Measurements from ENCODE around the gene USHBP1. TPM values are rescaled to one million over a fixed set of nuclear protein-coding genes. Genes with fewer than 3 reads are reported as not detected.

The USHBP1 gene
- total RNA-seq, 2 donors from 2014 or later, result 0.26 to 0.48 TPM

GRCh38 chr19:17205237-17206140, 59.1 kb downstream of the USHBP1 start:
- peak; percentile 67 for ATAC-seq (replicated peaks)
- Mint-ChIP-seq H3K36me3 (ENCODE audit: low read depth) (peaks cover 77% of the 10 kb centered on the region), H3K4me1 (peaks cover 8% of the 10 kb centered on the region), H3K27me3 (no peaks in the 10 kb centered on the region), H3K4me3 (no peak overlapping the region), H3K9me3 (no peaks in the 10 kb centered on the region), H3K27ac (no peak overlapping the region)

- ATAC-seq (replicated peaks), result no peak
- no peaks in the 10 kb centered on the region for H3K4me1 Mint-ChIP-seq
- H3K9me3 Mint-ChIP-seq, result no peaks in the 10 kb centered on the region
- H3K27ac Mint-ChIP-seq, result no peak overlapping the region
- H3K27me3 Mint-ChIP-seq, result no peaks in the 10 kb centered on the region
- H3K36me3 Mint-ChIP-seq (ENCODE audit: low read depth), result peaks cover 82% of the 10 kb centered on the region
- no peak overlapping the region for H3K4me3 Mint-ChIP-seq
These were observed 61.8 kb downstream of the USHBP1 start for GRCh38 chr19:17202713-17203112.

- Mint-ChIP-seq H3K4me3 (no peak overlapping the region), H3K27me3 (no peaks in the 10 kb centered on the region), H3K9me3 (no peaks in the 10 kb centered on the region), H3K27ac (no peak overlapping the region), H3K4me1 (no peaks in the 10 kb centered on the region), H3K36me3 (ENCODE audit: low read depth) (peaks cover 85% of the 10 kb centered on the region)
- peak; percentile 47 for ATAC-seq (replicated peaks)
These were observed 62.3 kb downstream of the USHBP1 start for GRCh38 chr19:17202249-17202648.

- Mint-ChIP-seq H3K27ac (no peak overlapping the region), H3K4me3 (no peak overlapping the region), H3K4me1 (peaks cover 11% of the 10 kb centered on the region), H3K9me3 (no peaks in the 10 kb centered on the region), H3K36me3 (ENCODE audit: low read depth) (peaks cover 97% of the 10 kb centered on the region), H3K27me3 (no peaks in the 10 kb centered on the region)
- ATAC-seq (replicated peaks), result no peak
These were observed 64.0 kb downstream of the USHBP1 start for GRCh38 chr19:17200408-17201079.

Other genes starting within 250 kb of the USHBP1 start
- gene CPAMD8, start 237.9 kb downstream of the USHBP1 start, total RNA-seq, result 1 to 10 TPM in 1 of 2 donors, under 1 TPM in 1; 0.11 to 6.5 TPM
- gene HAUS8, start 189.3 kb downstream of the USHBP1 start, total RNA-seq, result 10 to 100 TPM; 26.0 to 35.2 TPM
- 100 to 1,000 TPM; 149 to 152 TPM for gene MYO9B, start 189.0 kb downstream of the USHBP1 start, total RNA-seq
- 10 to 100 TPM; 27.8 to 30.6 TPM for gene USE1, start 49.4 kb downstream of the USHBP1 start, total RNA-seq
- gene OCEL1, start 38.5 kb downstream of the USHBP1 start, total RNA-seq, result 10 to 100 TPM; 14.1 to 17.6 TPM
- gene NR2F6, start 18.8 kb downstream of the USHBP1 start, total RNA-seq, result 1 to 10 TPM; 6.8 to 9.2 TPM
- 100 to 1,000 TPM in 1 of 2 donors, 10 to 100 TPM in 1; 73.4 to 115 TPM for gene BABAM1, start 2.7 kb upstream of the USHBP1 start, total RNA-seq
- 10 to 100 TPM in 1 of 2 donors, 1 to 10 TPM in 1; 4.4 to 11.6 TPM for gene ANKLE1, start 17.2 kb upstream of the USHBP1 start, total RNA-seq
- 1 to 10 TPM; 8.0 to 8.5 TPM for gene ABHD8, start 38.7 kb upstream of the USHBP1 start, total RNA-seq
- gene MRPL34, start 41.1 kb upstream of the USHBP1 start, total RNA-seq, result 10 to 100 TPM; 56.2 to 95.9 TPM
- 10 to 100 TPM; 27.8 to 45.8 TPM for gene DDA1, start 44.8 kb upstream of the USHBP1 start, total RNA-seq
- gene ANO8, start 70.1 kb upstream of the USHBP1 start, total RNA-seq, result 1 to 10 TPM; 3.6 to 3.9 TPM
- 10 to 100 TPM; 14.7 to 29.6 TPM for gene GTPBP3, start 72.8 kb upstream of the USHBP1 start, total RNA-seq
- gene PLVAP, start 112.6 kb upstream of the USHBP1 start, total RNA-seq, result under 1 TPM in 1 of 2 donors, not detected in 1; 0.53 TPM
- 1 to 10 TPM; 1.8 to 4.8 TPM for gene CCDC194, start 129.5 kb upstream of the USHBP1 start, total RNA-seq
- gene BST2, start 140.9 kb upstream of the USHBP1 start, total RNA-seq, result 100 to 1,000 TPM; 130 to 154 TPM
- 10 to 100 TPM; 42.6 to 48.9 TPM for gene MVB12A, start 155.3 kb upstream of the USHBP1 start, total RNA-seq
- gene TMEM221, start 183.9 kb upstream of the USHBP1 start, total RNA-seq, result not detected
- not detected for gene NXNL1, start 196.2 kb upstream of the USHBP1 start, total RNA-seq
- gene SLC27A1, start 205.8 kb upstream of the USHBP1 start, total RNA-seq, result 1 to 10 TPM; 3.8 to 6.7 TPM
- 10 to 100 TPM; 49.0 to 61.8 TPM for gene PGLS, start 246.9 kb upstream of the USHBP1 start, total RNA-seq